H9 (cell line): ENCODE measurements around the gene IPPK. TPM values are rescaled to one million over a fixed set of nuclear protein-coding genes. Genes with fewer than 3 reads are reported as not detected.

Source experiments
- DNase-seq: peaks from one replicate; pipeline ENCODE4 v3.0.0-alpha.2; 2017
- H2AFZ ChIP-seq: one replicate; pipeline ENCODE4 v1.6.1; 2013; ENCODE audit warnings: mild to moderate bottlenecking, low read length, control low read depth, moderate library complexity
- H2AK5ac ChIP-seq: 2 replicates; pipeline ENCODE4 v1.6.1; 2013; ENCODE audit warnings: low read length, control low read depth, mixed read lengths; ENCODE audit not compliant: insufficient read length
- H2BK120ac ChIP-seq: one replicate; pipeline ENCODE4 v1.6.1; 2013; ENCODE audit warnings: low read depth, mild to moderate bottlenecking, low read length, control low read depth, inconsistent platforms; ENCODE audit not compliant: poor library complexity, severe bottlenecking
- H2BK12ac ChIP-seq: 2 replicates; pipeline ENCODE4 v1.6.1; 2013; ENCODE audit warnings: low read length, control low read depth, mixed read lengths, low read depth; ENCODE audit not compliant: insufficient read length
- H2BK15ac ChIP-seq: 2 replicates; pipeline ENCODE4 v1.6.1; 2013; ENCODE audit warnings: low read depth, low read length, control low read depth
- H2BK20ac ChIP-seq: one replicate; pipeline ENCODE4 v1.6.1; 2013; ENCODE audit warnings: low read depth, mild to moderate bottlenecking, low read length, control low read depth, inconsistent platforms; ENCODE audit not compliant: poor library complexity, severe bottlenecking
- H2BK5ac ChIP-seq: 2 replicates; pipeline ENCODE4 v1.6.1; 2013; ENCODE audit warnings: low read length, control low read depth, mixed read lengths; ENCODE audit not compliant: insufficient read length
- H3K14ac ChIP-seq: 2 replicates; pipeline ENCODE4 v1.6.1; 2013; ENCODE audit warnings: low read length, control low read depth; ENCODE audit not compliant: insufficient read depth
- H3K18ac ChIP-seq: 2 replicates; pipeline ENCODE4 v1.6.1; 2013; ENCODE audit warnings: low read depth, mild to moderate bottlenecking, mixed read lengths, low read length, control low read depth; ENCODE audit not compliant: insufficient read length
- H3K23ac ChIP-seq: 2 replicates; pipeline ENCODE4 v1.6.1; 2013; ENCODE audit warnings: low read length, control low read depth, mixed read lengths, low read depth; ENCODE audit not compliant: insufficient read length
- H3K23me2 ChIP-seq: 2 replicates; pipeline ENCODE4 v1.6.1; 2013; ENCODE audit warnings: low read depth, mild to moderate bottlenecking, mixed read lengths, low read length, control low read depth; ENCODE audit not compliant: insufficient read length, poor library complexity, severe bottlenecking
- H3K27ac ChIP-seq: 2 replicates; pipeline ENCODE4 v1.5.1; 2013; ENCODE audit warnings: low read length, control low read depth, mixed read lengths, low read depth; ENCODE audit not compliant: insufficient read length
- H3K27me3 ChIP-seq: 2 replicates; pipeline ENCODE4 v1.6.1; 2013; ENCODE audit warnings: low read length, control low read depth, inconsistent platforms; ENCODE audit not compliant: insufficient read depth
- H3K4ac ChIP-seq: 2 replicates; pipeline ENCODE4 v1.6.1; 2013; ENCODE audit warnings: low read depth, mild to moderate bottlenecking, control low read depth, inconsistent platforms, low read length, moderate library complexity
- H3K4me1 ChIP-seq: 2 replicates; pipeline ENCODE4 v1.6.1; 2013; ENCODE audit warnings: low read length, control low read depth, inconsistent platforms; ENCODE audit not compliant: insufficient read depth
- H3K4me2 ChIP-seq: 2 replicates; pipeline ENCODE4 v1.6.1; 2013; ENCODE audit warnings: low read length, control low read depth, mixed read lengths; ENCODE audit not compliant: insufficient read length, insufficient read depth
- H3K56ac ChIP-seq: 2 replicates; pipeline ENCODE4 v1.6.1; 2013; ENCODE audit warnings: low read depth, mild to moderate bottlenecking, mixed read lengths, low read length, control low read depth; ENCODE audit not compliant: insufficient read length
- H3K79me1 ChIP-seq: 2 replicates; pipeline ENCODE4 v1.6.1; 2013; ENCODE audit warnings: low read depth, mild to moderate bottlenecking, moderate library complexity, low read length, control low read depth, inconsistent platforms; ENCODE audit not compliant: insufficient read depth, poor library complexity, severe bottlenecking
- H3K79me2 ChIP-seq: 2 replicates; pipeline ENCODE4 v1.6.1; 2013; ENCODE audit warnings: low read length, control low read depth, inconsistent platforms; ENCODE audit not compliant: insufficient read depth
- H3K9ac ChIP-seq: 2 replicates; pipeline ENCODE4 v1.6.1; 2013; ENCODE audit warnings: low read length, control low read depth, mixed read lengths; ENCODE audit not compliant: insufficient read length; ENCODE audit errors: extremely low read depth
- H3K9me3 ChIP-seq: one replicate; pipeline ENCODE4 v1.6.1; 2013; ENCODE audit warnings: low read depth, low read length, inconsistent platforms; ENCODE audit not compliant: control insufficient read depth
- H3T11ph ChIP-seq: one replicate; pipeline ENCODE4 v1.6.1; 2013; ENCODE audit warnings: mild to moderate bottlenecking, low read length, control low read depth, inconsistent platforms
- H4K20me1 ChIP-seq: one replicate; pipeline ENCODE4 v1.6.1; 2013; ENCODE audit not compliant: control insufficient read depth, insufficient read length, insufficient read depth
- H4K5ac ChIP-seq: 2 replicates; pipeline ENCODE4 v1.6.1; 2013; ENCODE audit warnings: low read depth, mild to moderate bottlenecking, mixed read lengths, low read length, control low read depth; ENCODE audit not compliant: insufficient read length
- H4K8ac ChIP-seq: replicated peaks from 2 replicates; pipeline ENCODE4 v1.6.1; 2013; ENCODE audit warnings: low read length, control low read depth, mixed read lengths, low read depth; ENCODE audit not compliant: insufficient read length
- H4K91ac ChIP-seq: 2 replicates; pipeline ENCODE4 v1.6.1; 2013; ENCODE audit warnings: low read depth, mild to moderate bottlenecking, moderate library complexity, mixed read lengths, low read length, control low read depth; ENCODE audit not compliant: insufficient read length
- H3K27ac Mint-ChIP-seq, 3 experiments: 2 replicates in 2 of 3; 3 replicates in 1 of 3; pipeline ENCODE4 v1.8.0; 2020 to 2021; ENCODE audit warnings: mixed read lengths in 3 of 3, mild to moderate bottlenecking in 1 of 3, moderate library complexity in 1 of 3
- H3K27me3 Mint-ChIP-seq: 2 replicates; pipeline ENCODE4 v1.8.0; 2021; ENCODE audit warnings: low read depth, mild to moderate bottlenecking, moderate library complexity, mixed read lengths
- H3K36me3 Mint-ChIP-seq, 3 experiments: 2 replicates in 2 of 3; 3 replicates in 1 of 3; pipeline ENCODE4 v1.8.0; 2020 to 2021; ENCODE audit warnings: low read depth in 3 of 3, mixed read lengths in 3 of 3; ENCODE audit not compliant: insufficient read depth in 1 of 3
- H3K4me1 Mint-ChIP-seq, 2 experiments: 2 replicates each; pipeline ENCODE4 v1.8.0; 2020; ENCODE audit warnings: mixed read lengths in 2 of 2
- H3K4me3 Mint-ChIP-seq, 2 experiments: 2 replicates in 1 of 2; 3 replicates in 1 of 2; pipeline ENCODE4 v1.8.0; 2020 to 2021; ENCODE audit warnings: mild to moderate bottlenecking in 2 of 2, mixed read lengths in 2 of 2, moderate library complexity in 1 of 2
- H3K9me3 Mint-ChIP-seq, 2 experiments: 2 replicates in 1 of 2; 3 replicates in 1 of 2; pipeline ENCODE4 v1.8.0; 2020; ENCODE audit warnings: mild to moderate bottlenecking in 2 of 2, mixed read lengths in 2 of 2, moderate library complexity in 1 of 2
- WGBS: extraction: QIAGEN DNeasy Blood & Tissue Kit; methylation state at CpG from one replicate; pipeline ENCODE4 v1.1.7; 2013; ENCODE audit warnings: missing lambda C conversion rate, low lambda C conversion rate, mixed read lengths; ENCODE audit not compliant: insufficient read length; ENCODE audit errors: extremely low coverage; 5-methylcytosine and 5-hydroxymethylcytosine counted together
- total RNA-seq: library from RNA; stranded (reverse); gene quantifications from 2 replicates; pipeline ENCODE4 v1.2.1, GENCODE V29; 2021
- TF ChIP-seq, protein P1 (sequence below): fragments of 200-600 bp; sonication (generic); conservative IDR thresholded peaks from 3 replicates; pipeline ENCODE4 v1.8.0; 2021; ENCODE audit warnings: antibody characterized with exemption, mild to moderate bottlenecking

Gene IPPK
- total RNA-seq, 1 experiment from 2014 or later = 10.7 TPM

DNA sequence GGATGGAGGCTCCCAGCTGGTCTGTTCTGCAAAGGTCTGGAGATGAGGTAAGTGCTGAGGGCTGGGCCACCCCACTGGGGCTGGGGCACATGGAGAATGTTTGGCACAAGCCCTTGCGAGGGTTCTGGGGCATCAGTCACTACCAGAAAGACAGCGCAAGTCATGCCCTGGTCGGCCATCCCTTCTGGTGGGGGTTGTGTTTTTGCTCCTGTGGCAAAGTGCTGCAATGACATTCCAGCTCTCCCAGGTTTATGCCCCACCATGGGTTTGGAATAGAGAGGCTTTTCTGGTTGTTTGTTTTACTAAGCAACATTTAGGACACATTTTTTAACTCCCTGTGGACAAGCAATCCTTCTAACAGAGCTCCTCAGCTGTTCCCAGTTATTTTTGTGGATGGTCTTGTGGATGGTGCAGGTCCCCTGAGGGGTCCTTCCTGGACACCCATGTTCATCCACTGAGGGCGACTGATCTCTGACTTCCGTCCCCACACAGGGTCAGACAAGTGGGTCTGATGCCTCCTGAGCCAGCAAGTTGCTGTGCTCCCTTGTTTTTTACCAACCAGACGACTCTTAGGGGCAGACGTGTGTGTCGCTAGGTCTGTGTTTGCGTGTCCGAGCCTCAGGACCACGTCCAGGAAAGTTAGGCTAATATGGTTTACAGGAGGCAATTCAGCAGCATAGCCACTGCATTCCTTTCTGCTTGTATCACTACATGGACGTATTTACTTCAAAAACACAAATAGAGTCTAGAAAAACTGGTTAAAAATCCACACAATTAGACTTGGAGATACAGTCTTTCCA, 69.3 kb downstream of the IPPK start:
- Histone ChIP-seq H3K79me2 (no peaks in the 10 kb centered on the region), H3K23ac (no peak overlapping the region), H4K20me1 (no peaks in the 10 kb centered on the region), H3K27ac (no peak overlapping the region), H4K8ac (no peak overlapping the region), H4K91ac (no peak overlapping the region), H3K4me1 (no peaks in the 10 kb centered on the region), H3K79me1 (no peaks in the 10 kb centered on the region), H2BK20ac (no peak overlapping the region), H2AK5ac (no peak overlapping the region), H2BK5ac (no peak overlapping the region), H3K23me2 (no peaks in the 10 kb centered on the region), H3K4ac (no peak overlapping the region), H2BK12ac (no peak overlapping the region), H3K18ac (no peak overlapping the region), H3K9ac (no peak overlapping the region), H3K14ac (no peak overlapping the region; the same call in 1 of the 2 replicates), H3K4me2 (no peak overlapping the region), H3K56ac (no peak overlapping the region), H3K9me3 (no peaks in the 10 kb centered on the region), H3K27me3 (no peaks in the 10 kb centered on the region), H3T11ph (no peak overlapping the region), H2BK120ac (no peak overlapping the region), H2BK15ac (no peak overlapping the region), H2AFZ (no peak overlapping the region), H4K5ac (no peak overlapping the region)
- no CpG with 5 or more reads among the region's 12 CpGs for WGBS
- peaks cover 14 to 19% of the 10 kb centered on the region in 2 experiments; a peak in 4 of 5 replicates for H3K9me3 Mint-ChIP-seq
- H3K4me3 Mint-ChIP-seq = no peak overlapping the region
- peaks cover 2% of the 10 kb centered on the region; the same call in 1 of the 2 replicates for H3K27me3 Mint-ChIP-seq
- H3K36me3 Mint-ChIP-seq = peaks cover 2 to 9% (median 5%) of the 10 kb centered on the region in 3 experiments; a peak in 4 of 7 replicates
- TF ChIP-seq, protein P1, sequence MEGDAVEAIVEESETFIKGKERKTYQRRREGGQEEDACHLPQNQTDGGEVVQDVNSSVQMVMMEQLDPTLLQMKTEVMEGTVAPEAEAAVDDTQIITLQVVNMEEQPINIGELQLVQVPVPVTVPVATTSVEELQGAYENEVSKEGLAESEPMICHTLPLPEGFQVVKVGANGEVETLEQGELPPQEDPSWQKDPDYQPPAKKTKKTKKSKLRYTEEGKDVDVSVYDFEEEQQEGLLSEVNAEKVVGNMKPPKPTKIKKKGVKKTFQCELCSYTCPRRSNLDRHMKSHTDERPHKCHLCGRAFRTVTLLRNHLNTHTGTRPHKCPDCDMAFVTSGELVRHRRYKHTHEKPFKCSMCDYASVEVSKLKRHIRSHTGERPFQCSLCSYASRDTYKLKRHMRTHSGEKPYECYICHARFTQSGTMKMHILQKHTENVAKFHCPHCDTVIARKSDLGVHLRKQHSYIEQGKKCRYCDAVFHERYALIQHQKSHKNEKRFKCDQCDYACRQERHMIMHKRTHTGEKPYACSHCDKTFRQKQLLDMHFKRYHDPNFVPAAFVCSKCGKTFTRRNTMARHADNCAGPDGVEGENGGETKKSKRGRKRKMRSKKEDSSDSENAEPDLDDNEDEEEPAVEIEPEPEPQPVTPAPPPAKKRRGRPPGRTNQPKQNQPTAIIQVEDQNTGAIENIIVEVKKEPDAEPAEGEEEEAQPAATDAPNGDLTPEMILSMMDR = no peak
- no peaks in the 10 kb centered on the region; a peak in 1 of 4 replicates for H3K4me1 Mint-ChIP-seq
- H3K27ac Mint-ChIP-seq = peak overlapping the region in 1 of 3 experiments; percentile 81; a peak in 1 of 7 replicates
- DNase-seq = no peak
